ENCODE data around the gene SLC15A4. TPM values are rescaled to one million over a fixed set of nuclear protein-coding genes. Genes with fewer than 3 reads are reported as not detected.
"Not testable (repeated sequence)": the region's sequence is repeated elsewhere in the genome, so short reads cannot be mapped to it uniquely, and the experiment has no call there.

Gene SLC15A4
- total RNA-seq, 2 donors from 2014 or later, result 15.6 to 16.2 TPM

DNA sequence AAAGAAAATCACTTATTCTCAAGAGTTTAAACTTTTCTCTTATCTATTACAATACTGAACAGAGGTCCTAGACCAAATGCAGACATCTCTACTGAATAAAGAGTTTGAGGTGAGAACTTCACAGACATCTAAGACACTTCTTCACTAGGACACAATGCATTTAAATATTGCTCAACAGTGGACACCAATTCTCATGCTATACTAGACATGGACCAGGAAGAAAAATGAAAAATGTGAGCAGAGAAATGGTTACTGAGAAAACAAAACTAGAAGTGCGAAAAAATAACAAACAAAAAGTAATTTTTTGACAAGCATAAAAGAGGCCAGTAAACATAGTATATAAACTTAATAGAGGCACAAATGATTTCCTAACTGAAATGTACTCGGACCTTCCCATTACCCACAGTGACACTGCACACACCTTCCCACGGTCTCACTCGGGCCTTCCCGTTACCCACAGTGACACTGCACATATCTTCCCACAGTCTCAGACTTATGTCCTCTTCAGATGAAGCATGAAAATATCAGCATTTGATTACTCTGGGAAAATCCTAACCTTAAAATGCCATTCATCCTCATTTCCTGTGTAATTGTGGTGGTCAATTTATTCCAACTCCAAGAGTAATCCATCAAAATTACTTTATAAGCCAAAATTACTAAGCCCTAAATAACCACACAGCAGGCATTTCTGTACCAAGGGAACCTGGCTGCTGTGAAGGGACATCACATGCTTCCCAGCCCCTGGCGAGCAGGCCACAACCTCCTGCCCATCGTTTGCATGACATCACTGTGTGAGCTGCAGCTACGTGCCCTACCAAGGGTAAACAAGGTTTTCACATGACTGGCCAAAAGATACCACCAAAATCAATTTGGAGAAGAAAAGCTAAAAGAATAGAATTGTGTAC is 6.4 kb downstream of the SLC15A4 start:
- peak; percentile 83 to 85 for ATAC-seq
- DNase-seq, result peak; percentile 60
- intact Hi-C loops (cut with DNase I), result no loop called here

DNA sequence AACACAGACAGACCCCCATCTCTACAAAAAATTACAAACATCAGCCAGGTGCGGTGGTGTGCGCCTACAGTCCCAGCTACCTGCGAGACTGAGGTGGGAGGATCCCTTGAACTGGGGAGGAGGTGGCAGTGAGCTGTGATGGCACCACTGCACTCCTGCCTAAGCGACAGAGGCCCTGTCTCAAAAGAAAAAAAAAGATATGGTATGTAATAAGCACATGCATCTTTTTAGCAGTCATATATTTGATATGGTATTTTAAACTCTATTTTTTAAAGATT is 7.2 kb downstream of the SLC15A4 start:
- intact Hi-C loops (cut with DNase I), result no loop called here
- no peak for ATAC-seq
- DNase-seq, result no peak

DNA sequence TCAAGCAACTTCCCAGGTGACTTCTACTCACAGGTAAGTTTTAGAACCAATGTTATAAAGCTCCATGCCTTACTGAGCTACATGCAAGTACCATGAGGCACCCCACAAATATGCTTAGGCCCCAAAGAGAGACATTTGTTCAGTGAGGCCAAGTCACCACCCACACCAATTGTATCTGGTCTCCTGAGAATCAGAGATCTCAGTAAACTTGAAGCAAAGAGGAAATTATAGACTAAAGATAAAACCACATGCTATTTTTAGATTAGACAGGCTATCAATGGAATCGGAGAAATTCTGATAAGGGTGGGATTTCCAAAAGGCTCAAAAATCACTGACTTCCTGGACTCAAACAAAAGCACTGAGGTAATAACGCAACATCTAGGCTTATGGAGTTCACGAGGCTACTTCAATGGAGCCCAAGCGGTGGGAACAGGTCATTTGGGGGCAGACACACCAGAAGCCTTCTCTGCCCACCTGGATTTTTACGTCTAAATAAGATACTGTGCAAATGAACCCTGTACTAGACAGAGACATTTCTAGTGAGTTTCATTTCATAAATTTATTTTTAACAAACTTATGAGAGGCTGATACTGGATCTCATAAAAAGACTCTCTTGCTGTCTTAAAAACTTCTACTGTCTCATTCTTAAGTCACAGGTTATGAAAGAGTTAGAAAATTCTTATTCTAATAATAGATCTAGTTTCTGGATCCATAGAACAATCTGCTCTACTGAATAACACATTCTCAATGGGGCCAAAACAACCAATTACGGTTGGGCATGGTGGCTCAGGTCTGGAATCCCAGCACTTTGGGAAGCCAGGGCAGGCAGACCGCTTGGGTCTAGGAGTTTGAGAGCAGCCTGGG is 7.7 kb downstream of the SLC15A4 start:
- no peak for DNase-seq
- intact Hi-C loops (cut with DNase I), result no loop called here
- ATAC-seq, result no peak

DNA sequence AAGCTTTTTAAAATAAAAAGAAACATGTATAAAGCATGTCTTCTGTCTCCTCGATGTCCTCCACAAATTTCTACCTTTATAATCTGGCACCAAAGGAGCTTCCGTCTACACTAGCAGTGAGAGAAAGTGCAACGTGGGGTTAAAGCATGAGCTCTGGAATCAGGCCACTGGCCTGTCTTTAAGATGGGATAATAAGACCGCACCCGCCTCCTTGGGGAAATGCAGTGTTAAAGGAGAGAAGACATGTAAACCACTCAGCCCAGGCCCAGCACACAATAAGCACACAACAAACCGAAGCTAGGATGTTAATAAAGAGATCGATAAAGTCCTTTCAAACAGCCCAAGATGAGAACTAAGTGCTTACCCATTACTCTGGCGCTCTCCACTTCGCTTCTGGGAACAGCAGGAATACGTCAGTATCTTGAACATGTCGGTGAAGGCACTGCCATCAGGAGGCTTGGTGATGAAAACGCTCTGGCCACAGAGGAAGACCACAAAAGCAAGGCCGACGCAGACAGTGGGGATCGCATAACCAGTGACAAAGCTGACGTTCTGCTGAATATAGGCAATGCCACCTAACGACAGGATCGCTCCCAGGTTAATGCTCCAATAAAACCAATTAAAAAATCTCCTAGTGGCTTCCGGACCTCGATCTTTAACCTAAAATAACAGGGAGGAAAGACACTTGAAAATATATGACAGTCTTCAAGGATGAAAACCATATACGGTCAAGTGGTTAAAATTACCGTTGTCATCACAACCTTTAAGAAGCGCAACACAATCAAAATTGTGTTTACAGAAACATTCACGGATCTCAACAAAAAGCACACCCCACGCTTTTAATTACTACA is 9.1 kb downstream of the SLC15A4 start:
- intact Hi-C loops (cut with DNase I), result no loop called here
- ATAC-seq (no peak), DNase-seq (no peak)

DNA sequence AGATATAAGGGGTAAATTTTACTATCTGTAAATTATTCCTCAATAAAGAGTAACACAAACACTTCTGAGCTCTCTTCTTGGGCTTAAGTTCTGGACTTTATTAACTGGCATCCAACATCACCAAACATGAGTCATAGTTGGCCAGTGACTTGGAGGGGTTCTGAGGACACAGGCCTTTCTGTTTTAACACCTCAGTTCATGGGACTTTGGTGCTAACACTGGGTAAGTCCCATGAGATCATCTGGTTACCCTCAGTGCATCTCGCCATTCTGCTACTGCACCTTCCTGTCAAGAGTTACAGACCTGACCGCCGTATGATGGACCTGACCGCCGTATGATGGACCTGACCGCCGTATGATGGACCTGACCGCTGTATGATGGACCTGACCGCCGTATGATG is 9.9 kb downstream of the SLC15A4 start:
- ATAC-seq, result no peak
- DNase-seq, result no peak
- intact Hi-C loops (cut with DNase I), result no loop called here

DNA sequence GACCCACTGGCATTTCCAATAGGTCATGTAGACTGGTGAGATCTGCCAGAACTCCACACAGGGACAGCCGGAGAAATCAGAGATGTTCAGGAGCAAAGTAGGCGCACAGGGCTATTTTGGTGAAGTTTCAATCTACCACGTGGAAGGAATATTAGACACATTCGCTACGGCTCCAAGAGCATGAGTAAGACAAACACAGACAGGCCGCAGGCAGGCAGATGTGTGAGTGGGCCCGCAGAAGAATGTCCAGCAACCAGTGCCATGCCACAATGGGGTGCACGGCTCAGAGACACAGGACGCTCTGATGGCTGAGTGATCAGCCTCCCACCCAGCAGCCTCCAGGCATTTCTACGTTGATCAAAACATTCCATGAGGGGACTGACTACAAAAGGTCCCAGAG is 10.4 kb downstream of the SLC15A4 start:
- DNase-seq (no peak), ATAC-seq (no peak)
- intact Hi-C loops (cut with DNase I), result no loop called here

DNA sequence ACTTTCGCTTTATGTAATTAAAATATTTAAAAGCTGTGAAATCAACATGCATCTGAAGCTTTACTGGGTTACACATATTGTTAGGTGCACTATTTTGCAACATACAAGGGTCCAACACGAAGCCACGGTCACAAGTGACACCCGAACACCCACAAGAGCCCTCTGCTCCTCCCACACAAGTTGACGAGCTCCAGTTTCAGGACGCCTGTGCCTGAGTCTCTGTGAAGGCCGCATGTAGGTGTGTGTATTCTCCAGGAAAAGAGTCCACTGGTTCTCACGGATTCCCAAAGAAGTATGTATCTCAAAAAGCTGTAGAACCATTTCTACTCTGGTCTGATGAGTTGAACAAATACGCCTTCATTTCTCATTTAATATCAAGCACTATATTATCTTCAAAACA is 12.0 kb downstream of the SLC15A4 start:
- DNase-seq (no peak), ATAC-seq (no peak)
- intact Hi-C loops (cut with DNase I), result no loop called here

DNA sequence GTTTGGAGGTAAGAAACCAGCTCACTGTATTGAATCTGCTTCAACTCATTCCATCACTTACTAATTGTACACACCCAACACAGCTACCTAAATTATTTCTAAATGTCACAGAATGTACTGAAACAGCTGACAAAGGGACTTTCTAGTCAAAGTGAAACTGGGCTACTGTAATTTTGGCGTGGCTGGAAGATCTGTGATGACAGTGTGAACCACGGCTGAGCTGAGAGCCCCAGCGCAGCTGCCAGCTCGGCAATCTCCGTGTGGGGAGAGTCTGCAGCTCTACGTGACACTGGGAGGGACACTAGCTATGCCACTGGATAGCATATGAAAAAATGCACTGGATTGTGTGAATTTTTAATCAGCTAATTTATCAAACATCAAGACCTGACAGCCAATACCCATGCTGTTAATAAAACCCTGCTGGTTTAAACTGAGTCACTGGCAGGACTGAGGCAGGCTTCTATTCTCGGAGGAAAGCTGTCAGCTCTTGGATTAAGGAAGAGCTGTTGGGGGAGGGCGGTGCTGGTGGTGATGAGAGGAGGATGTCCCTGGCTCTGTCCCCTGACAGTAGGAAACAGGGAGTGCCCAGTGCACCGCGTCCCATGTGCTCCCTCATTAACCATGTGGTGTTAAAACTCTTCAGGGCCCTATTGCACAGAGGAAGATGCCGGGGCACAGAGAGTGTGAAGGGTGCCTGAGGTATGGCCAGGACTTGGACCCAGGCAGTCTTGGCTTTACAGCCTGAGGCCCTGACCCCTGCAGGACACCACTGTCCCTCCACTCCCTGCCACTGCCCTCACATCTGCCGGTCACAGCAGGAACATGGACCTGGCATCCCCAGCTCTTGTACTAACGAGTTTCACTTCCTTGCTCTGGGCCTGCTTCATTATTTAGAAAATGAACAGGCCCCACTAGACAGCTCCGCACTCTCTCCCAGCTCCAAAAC is 13.3 kb downstream of the SLC15A4 start:
- peak; percentile 65 for DNase-seq
- ATAC-seq, result peak; percentile 93 to 95

DNA sequence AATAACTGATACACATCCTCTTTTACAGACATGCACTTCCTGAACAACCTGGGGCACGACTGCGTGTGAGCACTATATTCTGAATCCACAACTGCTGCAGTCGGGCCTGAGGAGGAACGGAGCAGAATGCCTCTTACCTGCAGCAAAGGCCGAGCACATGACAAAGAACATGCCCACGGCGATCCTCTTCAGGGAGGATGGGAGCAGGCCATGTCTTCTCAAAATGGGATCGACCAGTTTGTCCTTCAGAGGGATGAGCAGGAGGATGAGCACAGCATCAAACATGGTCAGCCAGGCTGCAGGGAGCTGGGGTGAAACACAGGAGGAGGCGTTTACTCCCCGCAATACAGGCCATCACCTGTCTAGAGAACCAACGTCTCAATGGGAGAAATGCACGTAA is 15.1 kb downstream of the SLC15A4 start:
- ATAC-seq, result no peak
- intact Hi-C loops (cut with DNase I), result no loop called here
- DNase-seq, result no peak

More for the DNA sequence above, 13.3 kb downstream of the SLC15A4 start:
- intact Hi-C loops (cut with DNase I), result no loop called here

DNA sequence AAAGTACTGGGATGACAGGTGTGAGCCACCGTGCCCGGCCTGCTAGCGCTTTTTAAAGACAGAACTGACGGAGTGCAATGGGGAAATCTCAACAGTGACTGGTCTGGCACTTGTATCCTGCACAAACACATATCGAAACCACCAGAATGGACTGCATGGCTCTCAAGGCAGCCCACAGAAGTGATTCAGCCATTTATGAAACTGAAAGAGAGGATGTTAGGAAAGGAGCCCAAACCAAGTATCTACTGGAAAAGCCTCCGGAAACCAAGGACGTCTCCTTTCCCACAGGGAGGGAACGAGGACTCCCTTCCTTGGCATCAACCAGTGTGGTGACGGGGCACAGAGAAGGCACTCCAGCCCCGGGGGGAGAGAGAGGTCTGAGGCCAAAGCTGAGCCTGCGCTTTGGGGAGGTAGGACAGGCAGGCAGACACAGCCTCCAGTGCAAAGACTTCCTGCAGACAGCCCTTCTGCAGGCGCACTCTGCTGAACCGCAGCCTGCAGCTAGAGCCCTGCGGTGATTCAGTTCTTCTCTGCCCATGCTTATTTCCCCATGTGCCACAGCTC is 16.5 kb downstream of the SLC15A4 start:
- intact Hi-C loops (cut with DNase I), result no loop called here
- no peak for DNase-seq
- peak in 1 of 2 donors; percentile 24 for ATAC-seq

DNA sequence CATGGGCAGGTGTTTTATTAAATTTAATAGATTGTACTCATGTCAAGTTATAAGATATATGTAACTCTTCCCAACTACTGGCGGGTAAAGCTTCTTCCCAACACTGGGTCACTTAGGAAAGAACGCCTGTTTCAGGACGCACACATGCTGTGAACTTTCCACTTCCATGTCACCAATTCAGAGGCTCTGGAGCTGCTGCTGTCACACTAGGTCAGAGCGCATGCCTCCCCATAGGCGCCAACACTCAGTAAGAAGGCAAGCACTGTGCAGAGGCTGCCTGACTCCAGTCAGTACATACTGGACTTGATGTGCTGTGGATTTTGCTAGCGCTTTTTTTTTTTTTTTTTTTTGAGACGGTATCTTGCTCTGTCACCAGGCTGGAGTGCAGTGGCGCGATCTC is 17.2 kb downstream of the SLC15A4 start:
- intact Hi-C loops (cut with DNase I), result no loop called here
- no peak for ATAC-seq
- DNase-seq, result no peak

DNA sequence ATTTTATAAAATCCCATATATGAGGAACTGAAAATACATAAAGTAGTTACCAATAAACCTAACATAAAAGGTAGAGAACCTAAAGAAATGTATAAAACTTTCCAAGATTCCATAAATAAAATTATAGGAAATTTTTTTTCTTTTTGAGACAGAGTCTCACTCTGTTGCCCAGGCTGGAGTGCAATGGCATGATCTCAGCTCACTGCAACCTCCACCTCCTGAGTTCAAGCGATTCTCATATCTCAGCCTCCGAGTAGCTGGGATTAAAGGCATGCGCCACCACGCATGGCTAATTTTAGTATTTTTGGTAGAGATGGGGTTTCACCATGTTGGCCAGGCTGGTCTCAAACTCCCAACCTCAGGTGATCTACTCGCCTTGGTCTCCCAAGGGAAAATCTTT is 18.4 kb downstream of the SLC15A4 start:
- ATAC-seq; DNase-seq; intact Hi-C loops (cut with DNase I): not testable (repeated sequence)

DNA sequence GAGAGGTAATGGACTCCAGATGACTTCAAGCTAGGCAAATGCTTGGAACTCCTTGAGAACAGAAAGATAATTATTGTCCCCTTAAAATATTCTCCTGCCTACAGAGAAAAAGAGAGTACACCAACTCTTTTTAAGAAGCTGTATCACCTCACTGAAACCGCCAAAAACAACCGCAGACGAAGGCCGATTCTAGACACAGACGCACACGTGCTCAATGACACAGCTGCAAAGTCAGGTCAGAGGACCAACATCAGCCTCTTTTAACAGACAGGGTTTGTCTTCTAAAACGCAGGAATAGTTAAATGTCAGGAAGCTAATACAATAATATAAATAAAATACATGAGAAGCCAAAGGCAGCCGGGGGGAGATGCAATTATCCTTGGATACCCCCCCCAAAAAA is 19.0 kb downstream of the SLC15A4 start:
- no peak for ATAC-seq
- intact Hi-C loops (cut with DNase I), result no loop called here
- no peak for DNase-seq

DNA sequence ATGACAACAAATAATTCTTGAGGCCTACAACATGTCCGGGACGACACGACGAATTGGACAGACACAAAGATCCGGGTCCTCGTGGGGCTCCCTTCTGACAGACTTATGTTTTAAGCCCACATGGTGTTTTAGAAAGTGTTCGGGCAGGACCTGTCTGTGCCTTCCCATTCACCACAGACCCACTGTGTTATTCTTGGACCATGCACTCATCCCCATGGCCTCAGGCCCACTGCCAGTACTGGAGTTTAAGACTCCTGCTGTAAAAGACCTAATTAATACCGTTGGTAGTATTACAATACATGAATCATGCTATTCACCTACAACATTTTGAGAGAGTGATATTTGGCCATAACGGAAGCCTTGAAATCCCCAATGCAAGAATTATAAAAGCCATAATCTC is 20.0 kb downstream of the SLC15A4 start:
- intact Hi-C loops (cut with DNase I), result no loop called here
- peak in 1 of 2 donors; percentile 68 for ATAC-seq
- no peak for DNase-seq

DNA sequence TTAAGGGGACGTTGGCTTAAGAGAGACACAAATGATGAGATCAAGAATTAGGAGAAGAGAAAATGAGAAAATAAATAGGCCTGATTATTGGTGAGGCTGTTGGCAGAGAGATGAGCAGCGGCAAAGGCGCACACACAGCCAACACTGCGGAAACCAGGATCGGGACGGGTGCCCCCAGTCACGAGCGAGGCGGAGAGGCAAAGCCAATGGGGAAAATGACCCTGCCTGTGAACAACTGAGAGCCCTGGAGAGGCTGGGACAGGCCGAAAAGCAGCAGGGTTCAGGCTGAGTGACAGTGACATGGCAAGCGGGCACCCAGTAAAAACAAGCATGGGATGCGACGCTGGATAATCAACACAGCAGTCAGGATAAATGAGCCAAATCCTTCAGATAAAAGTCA is 21.0 kb downstream of the SLC15A4 start:
- ATAC-seq (no peak), DNase-seq (no peak)

DNA sequence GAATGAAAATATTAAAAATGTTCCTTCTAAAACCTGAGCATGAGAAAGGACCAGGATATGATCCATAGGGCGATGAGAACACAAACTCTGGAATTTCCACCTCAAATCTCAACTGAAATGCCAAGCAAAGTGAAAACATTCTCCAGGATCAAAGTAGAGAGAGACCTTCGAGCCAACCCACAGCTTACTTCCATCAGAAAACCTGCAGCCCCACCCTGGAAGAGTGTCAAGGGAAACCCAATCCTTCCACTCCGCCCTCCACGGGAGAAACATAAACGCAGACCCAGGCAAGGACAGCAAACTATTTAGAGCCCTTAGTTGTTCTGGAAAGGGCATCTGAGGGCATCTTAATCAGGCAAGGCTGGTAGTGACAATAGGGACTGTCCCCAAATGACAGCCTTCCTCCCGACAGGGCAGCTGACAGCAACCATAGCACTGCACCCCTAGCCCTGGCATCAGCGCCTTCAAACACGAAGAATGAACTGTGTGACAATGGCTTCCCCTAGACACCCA is 21.8 kb downstream of the SLC15A4 start:
- intact Hi-C loops (cut with DNase I), result no loop called here
- ATAC-seq (peak; percentile 30 to 53), DNase-seq (no peak)

More for the DNA sequence above, 21.0 kb downstream of the SLC15A4 start:
- intact Hi-C loops (cut with DNase I), result no loop called here

DNA sequence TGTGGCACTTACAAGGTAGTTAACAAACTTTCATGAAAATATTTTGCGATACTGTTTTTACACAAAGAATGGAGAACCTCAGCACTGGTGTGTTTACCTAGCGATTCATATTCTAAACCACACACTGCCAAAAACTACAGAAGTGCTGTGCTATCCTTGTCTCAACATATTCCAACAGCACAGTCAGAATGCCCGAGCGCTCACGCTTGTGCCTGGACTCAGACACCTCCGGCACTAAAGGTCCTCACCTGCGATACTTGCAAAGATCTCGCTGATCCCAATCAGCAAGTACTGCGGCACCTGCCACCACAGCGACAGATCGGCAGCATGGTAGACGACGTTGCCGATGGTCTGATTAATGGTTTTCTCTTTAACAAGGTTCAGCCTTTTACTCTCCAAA is 23.2 kb downstream of the SLC15A4 start:
- no peak for DNase-seq

More for the DNA sequence above, 23.2 kb downstream of the SLC15A4 start:
- no peak for ATAC-seq
- intact Hi-C loops (cut with DNase I), result no loop called here
